ENCODE results near the gene ARHGEF39. TPM values are rescaled to one million over a fixed set of nuclear protein-coding genes. Genes with fewer than 3 reads are reported as not detected.

ARHGEF39 gene
- total RNA-seq, 4 donors from 2014 or later, result 0.20 to 4.8 (median 1.0) TPM; not detected in 1

DNA sequence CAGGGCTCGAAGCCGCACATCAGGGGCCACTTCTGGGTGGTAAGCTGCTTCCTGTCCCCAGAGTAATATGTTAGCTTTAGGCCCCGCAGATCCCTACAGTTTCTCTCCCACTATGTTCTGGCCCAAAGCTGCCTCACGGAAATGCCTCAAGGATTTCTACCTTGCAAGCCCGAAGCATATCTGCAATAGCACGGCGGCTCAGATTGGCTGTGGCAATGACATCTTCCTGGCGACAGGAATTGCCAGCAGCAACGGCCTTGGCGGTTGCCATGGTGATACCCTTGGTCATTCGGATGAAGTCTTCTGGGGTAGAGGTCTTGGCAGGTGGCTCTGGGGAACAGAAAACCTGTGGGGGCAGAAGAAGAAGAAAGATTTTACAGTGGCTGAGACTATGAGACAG lies 35.0 kb upstream of the ARHGEF39 start:
- Histone ChIP-seq H3K27ac (no peak overlapping the region), H3K4me1 (peaks cover 0 to 21% (median 4%) of the 10 kb centered on the region in 4 donors), H3K27me3 (no peaks in the 10 kb centered on the region), H3K4me3 (no peak overlapping the region), H3K36me3 (peaks cover 6 to 94% (median 58%) of the 10 kb centered on the region in 3 donors), H3K9me3 (no peaks in the 10 kb centered on the region)
- DNase-seq (ENCODE audit: low spot score in 2 of 2), result no peak
- 83 to 85% methylated on average over 11 of the region's 11 CpGs for WGBS, 2 donors
- no peak for TF ChIP-seq POLR2A (IDR thresholded peaks at IDR 0.05)
- TF ChIP-seq CTCF (IDR thresholded peaks at IDR 0.05), result no peak
- no peak for TF ChIP-seq EP300 (IDR thresholded peaks at IDR 0.05)

- 81 to 92% methylated on average over 5 of the region's 5 CpGs for WGBS, 2 donors
- Histone ChIP-seq H3K27me3 (no peaks in the 10 kb centered on the region), H3K9me3 (no peaks in the 10 kb centered on the region), H3K36me3 (peaks cover 0 to 76% (median 41%) of the 10 kb centered on the region in 3 donors), H3K4me3 (no peak overlapping the region), H3K4me1 (peaks cover 0 to 29% (median 4%) of the 10 kb centered on the region in 4 donors), H3K27ac (no peak overlapping the region)
- no peak for DNase-seq (ENCODE audit: low spot score in 2 of 2)
- TF ChIP-seq EP300 (IDR thresholded peaks at IDR 0.05), result no peak
- TF ChIP-seq POLR2A (IDR thresholded peaks at IDR 0.05), result no peak
- no peak for TF ChIP-seq CTCF (IDR thresholded peaks at IDR 0.05)
These were observed 33.2 kb upstream of the ARHGEF39 start for GRCh38 chr9:35698231-35698630.

GRCh38 chr9:35697486-35697885 lies 32.5 kb upstream of the ARHGEF39 start:
- peaks cover 0 to 69% (median 33%) of the 10 kb centered on the region in 3 donors for H3K36me3 ChIP-seq
- H3K9me3 ChIP-seq, result no peaks in the 10 kb centered on the region

GRCh38 chr9:35696520-35697215 lies 31.7 kb upstream of the ARHGEF39 start:
- no peaks in the 10 kb centered on the region for H3K9me3 ChIP-seq
- H3K27ac ChIP-seq, result peak overlapping the region in 3 of 4 donors; percentile 32 to 81 (median 55)
- 41 to 48% methylated on average over 9 of the region's 9 CpGs for WGBS, 2 donors
- no peak for TF ChIP-seq POLR2A (IDR thresholded peaks at IDR 0.05)
- TF ChIP-seq EP300 (IDR thresholded peaks at IDR 0.05), result peak in 1 of 2 donors; percentile 38
- TF ChIP-seq CTCF (IDR thresholded peaks at IDR 0.05), result peak; percentile 75 to 89 (median 82)
- H3K36me3 ChIP-seq, result peaks cover 0 to 60% (median 32%) of the 10 kb centered on the region in 3 donors
- H3K27me3 ChIP-seq, result no peaks in the 10 kb centered on the region
- peaks cover 0 to 33% (median 4%) of the 10 kb centered on the region in 4 donors for H3K4me1 ChIP-seq
- DNase-seq (ENCODE audit: low spot score in 2 of 2), result peak; percentile 40 to 60
- H3K4me3 ChIP-seq, result no peak overlapping the region

More at GRCh38 chr9:35697486-35697885, 32.5 kb upstream of the ARHGEF39 start:
- 71 to 76% methylated on average over 14 of the region's 14 CpGs for WGBS, 2 donors
- no peak overlapping the region for H3K4me3 ChIP-seq
- TF ChIP-seq POLR2A (IDR thresholded peaks at IDR 0.05) (no peak), EP300 (IDR thresholded peaks at IDR 0.05) (no peak), CTCF (IDR thresholded peaks at IDR 0.05) (no peak)
- H3K27me3 ChIP-seq, result no peaks in the 10 kb centered on the region
- no peak for DNase-seq (ENCODE audit: low spot score in 2 of 2)
- H3K27ac ChIP-seq, result peak overlapping the region in 2 of 4 donors; percentile 55 to 81
- H3K4me1 ChIP-seq, result peaks cover 0 to 29% (median 4%) of the 10 kb centered on the region in 4 donors

DNA sequence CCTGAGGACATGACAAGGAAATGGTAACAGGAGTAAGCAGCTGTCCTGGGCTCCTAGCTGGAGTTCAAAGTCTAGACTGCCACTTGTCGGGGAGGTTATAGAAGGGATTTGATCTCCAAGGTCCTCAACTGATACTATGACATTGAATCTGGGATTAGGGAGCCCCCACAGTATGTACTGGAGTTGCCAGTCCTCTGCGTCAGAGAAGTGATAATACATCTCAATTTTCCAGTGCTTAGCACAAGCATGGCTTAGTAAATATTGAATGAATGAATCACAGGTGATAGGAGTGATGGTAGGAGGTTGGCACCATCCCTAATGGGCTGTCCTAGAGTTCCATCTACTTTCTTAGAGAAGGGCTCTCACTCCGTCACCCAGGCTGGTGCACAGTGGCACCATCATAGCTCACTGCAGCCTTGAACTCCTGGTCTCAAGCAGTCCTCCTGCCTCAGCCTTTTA lies 31.0 kb upstream of the ARHGEF39 start:
- Histone ChIP-seq H3K27me3 (no peaks in the 10 kb centered on the region), H3K27ac (peak overlapping the region in 3 of 4 donors; percentile 35 to 81 (median 55)), H3K9me3 (no peaks in the 10 kb centered on the region), H3K4me1 (peaks cover 0 to 40% (median 4%) of the 10 kb centered on the region in 4 donors), H3K36me3 (peaks cover 0 to 53% (median 28%) of the 10 kb centered on the region in 3 donors), H3K4me3 (no peak overlapping the region)
- DNase-seq (ENCODE audit: low spot score in 2 of 2), result no peak
- TF ChIP-seq EP300 (IDR thresholded peaks at IDR 0.05) (no peak), CTCF (IDR thresholded peaks at IDR 0.05) (no peak)
- WGBS, 2 donors, result 89 to 94% methylated on average over 3 of the region's 3 CpGs

All from tibial nerve (tissue), 4 donors.